BLaER1 (cell line): ENCODE data around the gene SMDT1.
A peak's percentile ranks its signal among the peaks of the same experiment; 100 is the strongest.

Source experiments
- H3K27ac ChIP-seq: shearing (Covaris generic); formaldehyde crosslinking; 2 replicates; pipeline ENCODE4 v1.8.1; 2022
- H3K27me3 ChIP-seq: shearing (Covaris generic); formaldehyde crosslinking; 2 replicates; pipeline ENCODE4 v1.8.1; 2022
- H3K36me3 ChIP-seq: shearing (Covaris generic); formaldehyde crosslinking; 2 replicates; pipeline ENCODE4 v1.8.1; 2022
- H3K4me1 ChIP-seq: shearing (Covaris generic); formaldehyde crosslinking; 2 replicates; pipeline ENCODE4 v1.8.1; 2022
- H3K4me2 ChIP-seq: shearing (Covaris generic); formaldehyde crosslinking; 2 replicates; pipeline ENCODE4 v1.8.1; 2022
- H3K4me3 ChIP-seq: shearing (Covaris generic); formaldehyde crosslinking; 2 replicates; pipeline ENCODE4 v1.8.1; 2022
- H3K9ac ChIP-seq: shearing (Covaris generic); formaldehyde crosslinking; 2 replicates; pipeline ENCODE4 v1.8.1; 2022
- H3K9me3 ChIP-seq: shearing (Covaris generic); formaldehyde crosslinking; 2 replicates; pipeline ENCODE4 v1.8.1; 2022
- H4K20me1 ChIP-seq: shearing (Covaris generic); formaldehyde crosslinking; 2 replicates; pipeline ENCODE4 v1.8.1; 2022
- Cebpa-rat ChIP-seq: shearing (Covaris generic); IDR thresholded peaks from 2 replicates; pipeline ENCODE4 v1.8.1; 2022

The SMDT1 gene

GRCh38 chr22:42079319-42080251 is at the start of gene SMDT1:
Gene SMDT1, plus strand, starts transcription at chr22:42079700. Its CDS starts 69 bp downstream, at chr22:42079769.
- H3K4me3 ChIP-seq, result peak within 1 kb of the TSS; percentile 70
- peak within 1 kb of the TSS; percentile 96 for H3K27ac ChIP-seq

GRCh38 chr22:42033263-42034181 is 46.0 kb upstream of the SMDT1 start:
- no peak overlapping the region for H3K27ac ChIP-seq
- no peaks in the 10 kb centered on the region for H3K27me3 ChIP-seq
- no peaks in the 10 kb centered on the region for H4K20me1 ChIP-seq
- no peak overlapping the region for H3K4me3 ChIP-seq
- peaks cover 14% of the 10 kb centered on the region; the same call in 1 of the 2 replicates for H3K36me3 ChIP-seq
- H3K4me2 ChIP-seq, result no peak overlapping the region
- no peak overlapping the region for H3K9ac ChIP-seq
- TF ChIP-seq Cebpa-rat, result no peak
- H3K9me3 ChIP-seq, result peaks cover 37% of the 10 kb centered on the region
- H3K4me1 ChIP-seq, result no peaks in the 10 kb centered on the region

More at GRCh38 chr22:42079319-42080251, at the start of gene SMDT1:
- no peaks in the 10 kb centered on the region for H4K20me1 ChIP-seq
- peaks cover 5% of the 10 kb centered on the region; the same call in 1 of the 2 replicates for H3K27me3 ChIP-seq
- no peak for TF ChIP-seq Cebpa-rat
- no peaks in the 10 kb centered on the region for H3K9me3 ChIP-seq
- H3K9ac ChIP-seq, result peak within 1 kb of the TSS; percentile 96
- peaks cover 33% of the 10 kb centered on the region for H3K36me3 ChIP-seq
- peak within 1 kb of the TSS; percentile 92 for H3K4me2 ChIP-seq
- peaks cover 65% of the 10 kb centered on the region for H3K4me1 ChIP-seq

DNA sequence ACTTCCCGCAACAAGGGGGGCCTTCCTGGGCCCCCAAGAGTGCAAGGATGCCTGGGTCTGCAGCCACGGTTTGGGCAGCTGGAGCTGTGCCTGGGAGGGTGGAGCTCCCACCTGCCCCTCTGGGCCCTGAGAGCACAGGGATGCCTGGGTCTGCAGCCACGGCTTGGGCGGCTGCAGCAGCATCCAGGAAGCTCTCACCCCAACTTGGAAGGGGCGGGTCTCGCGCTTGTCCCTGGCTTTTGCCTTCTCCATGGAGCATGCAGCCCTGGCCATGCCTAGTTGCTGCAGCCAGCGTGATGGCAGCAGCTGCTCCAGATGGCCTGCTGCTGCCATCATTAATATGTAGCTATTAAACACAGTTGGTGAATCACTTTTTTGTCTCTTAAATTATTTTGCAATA is 44.2 kb upstream of the SMDT1 start:
- Histone ChIP-seq H4K20me1 (no peaks in the 10 kb centered on the region), H3K9ac (no peak overlapping the region), H3K4me2 (no peak overlapping the region), H3K36me3 (peaks cover 14% of the 10 kb centered on the region; the same call in 1 of the 2 replicates), H3K4me3 (no peak overlapping the region), H3K27me3 (no peaks in the 10 kb centered on the region), H3K4me1 (no peaks in the 10 kb centered on the region), H3K9me3 (peaks cover 37% of the 10 kb centered on the region), H3K27ac (no peak overlapping the region)
- no peak for TF ChIP-seq Cebpa-rat

DNA sequence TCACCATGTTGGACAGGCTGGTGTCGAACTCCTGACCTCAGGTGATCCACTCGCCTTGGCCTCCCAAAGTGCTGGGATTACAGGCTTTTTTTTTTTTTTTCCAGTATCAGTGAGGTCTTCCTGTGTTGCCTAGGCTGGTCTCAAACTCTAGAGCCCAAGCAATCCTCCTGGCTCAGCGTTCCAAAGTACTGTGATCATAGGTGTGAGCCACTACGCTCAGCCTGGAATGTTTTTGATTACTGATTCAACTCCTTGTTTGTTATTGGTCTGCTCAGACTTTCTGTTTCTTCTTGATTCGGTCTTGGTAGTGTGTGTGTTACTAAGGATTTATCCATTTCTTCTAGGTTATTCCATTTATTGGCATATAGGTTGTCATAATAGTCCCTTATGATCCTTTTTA is 40.2 kb upstream of the SMDT1 start:
- H3K36me3 ChIP-seq, result peaks cover 10% of the 10 kb centered on the region; the same call in 1 of the 2 replicates
- H3K9me3 ChIP-seq, result peaks cover 48% of the 10 kb centered on the region
- H3K4me1 ChIP-seq, result no peaks in the 10 kb centered on the region
- no peak for TF ChIP-seq Cebpa-rat
- no peak overlapping the region for H3K4me3 ChIP-seq
- no peak overlapping the region for H3K4me2 ChIP-seq
- H3K27ac ChIP-seq, result no peak overlapping the region
- H3K9ac ChIP-seq, result no peak overlapping the region
- H4K20me1 ChIP-seq, result no peaks in the 10 kb centered on the region
- H3K27me3 ChIP-seq, result no peaks in the 10 kb centered on the region

GRCh38 chr22:42041784-42042183 is 37.7 kb upstream of the SMDT1 start:
- H4K20me1 ChIP-seq, result no peaks in the 10 kb centered on the region
- no peak for TF ChIP-seq Cebpa-rat
- H3K4me2 ChIP-seq, result no peak overlapping the region
- H3K27me3 ChIP-seq, result no peaks in the 10 kb centered on the region
- H3K4me1 ChIP-seq, result no peaks in the 10 kb centered on the region
- no peak overlapping the region for H3K27ac ChIP-seq
- peaks cover 35% of the 10 kb centered on the region for H3K9me3 ChIP-seq
- H3K36me3 ChIP-seq, result peaks cover 10% of the 10 kb centered on the region; the same call in 1 of the 2 replicates
- no peak overlapping the region for H3K9ac ChIP-seq
- no peak overlapping the region for H3K4me3 ChIP-seq

DNA sequence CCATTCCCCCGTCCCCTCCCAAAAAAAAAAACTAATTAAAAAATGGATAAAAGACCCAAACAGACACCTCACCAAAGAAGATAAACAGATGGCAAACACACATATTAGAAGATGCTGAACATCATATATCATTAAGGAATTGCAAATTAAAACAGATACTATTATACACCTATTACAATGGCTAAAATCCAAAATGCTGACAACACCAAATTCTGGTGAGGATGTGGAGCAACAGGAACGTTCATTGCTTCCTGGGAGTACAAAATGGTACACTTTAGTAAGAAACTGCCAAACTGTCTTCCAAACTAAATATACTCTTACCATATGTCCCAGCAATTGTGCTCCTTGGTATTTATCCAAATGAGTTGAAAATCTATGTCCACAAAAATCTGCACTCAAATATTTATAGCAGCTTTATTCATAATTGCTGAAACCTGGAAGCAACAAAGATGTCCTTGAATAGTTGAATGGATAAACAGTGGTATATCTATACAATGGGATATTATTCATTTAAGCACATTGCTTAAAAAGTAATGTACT is 28.8 kb upstream of the SMDT1 start:
- H4K20me1 ChIP-seq, result no peaks in the 10 kb centered on the region
- no peaks in the 10 kb centered on the region for H3K27me3 ChIP-seq
- no peak overlapping the region for H3K9ac ChIP-seq
- TF ChIP-seq Cebpa-rat, result no peak
- H3K4me2 ChIP-seq, result no peak overlapping the region
- H3K36me3 ChIP-seq, result no peaks in the 10 kb centered on the region
- H3K27ac ChIP-seq, result no peak overlapping the region
- no peaks in the 10 kb centered on the region for H3K4me1 ChIP-seq
- no peak overlapping the region for H3K4me3 ChIP-seq
- no peaks in the 10 kb centered on the region for H3K9me3 ChIP-seq

DNA sequence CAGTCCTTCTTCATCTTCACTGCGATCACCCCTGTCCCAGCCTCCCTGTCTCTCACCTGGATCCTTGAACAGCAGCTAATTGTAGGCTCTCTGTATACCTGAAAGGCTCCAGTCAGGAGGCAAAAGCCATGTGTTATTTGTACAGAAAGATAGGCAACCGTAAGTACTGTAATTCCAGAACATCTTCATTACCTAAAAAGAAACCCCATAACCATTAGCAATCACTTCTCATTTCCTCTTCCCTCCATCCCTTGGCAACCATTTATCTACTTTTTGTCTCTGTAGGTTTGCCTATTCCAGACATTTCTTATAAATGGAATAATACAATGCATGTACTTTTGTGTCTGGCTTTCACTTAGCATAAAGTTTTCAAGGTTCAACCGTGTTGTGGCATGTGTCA is 26.7 kb upstream of the SMDT1 start:
- Histone ChIP-seq H3K9me3 (peaks cover 13% of the 10 kb centered on the region), H3K27me3 (no peaks in the 10 kb centered on the region), H3K36me3 (peaks cover 6% of the 10 kb centered on the region; the same call in 1 of the 2 replicates), H3K4me2 (no peak overlapping the region), H4K20me1 (no peaks in the 10 kb centered on the region), H3K9ac (no peak overlapping the region), H3K4me3 (no peak overlapping the region), H3K4me1 (no peaks in the 10 kb centered on the region), H3K27ac (no peak overlapping the region)
- no peak for TF ChIP-seq Cebpa-rat

DNA sequence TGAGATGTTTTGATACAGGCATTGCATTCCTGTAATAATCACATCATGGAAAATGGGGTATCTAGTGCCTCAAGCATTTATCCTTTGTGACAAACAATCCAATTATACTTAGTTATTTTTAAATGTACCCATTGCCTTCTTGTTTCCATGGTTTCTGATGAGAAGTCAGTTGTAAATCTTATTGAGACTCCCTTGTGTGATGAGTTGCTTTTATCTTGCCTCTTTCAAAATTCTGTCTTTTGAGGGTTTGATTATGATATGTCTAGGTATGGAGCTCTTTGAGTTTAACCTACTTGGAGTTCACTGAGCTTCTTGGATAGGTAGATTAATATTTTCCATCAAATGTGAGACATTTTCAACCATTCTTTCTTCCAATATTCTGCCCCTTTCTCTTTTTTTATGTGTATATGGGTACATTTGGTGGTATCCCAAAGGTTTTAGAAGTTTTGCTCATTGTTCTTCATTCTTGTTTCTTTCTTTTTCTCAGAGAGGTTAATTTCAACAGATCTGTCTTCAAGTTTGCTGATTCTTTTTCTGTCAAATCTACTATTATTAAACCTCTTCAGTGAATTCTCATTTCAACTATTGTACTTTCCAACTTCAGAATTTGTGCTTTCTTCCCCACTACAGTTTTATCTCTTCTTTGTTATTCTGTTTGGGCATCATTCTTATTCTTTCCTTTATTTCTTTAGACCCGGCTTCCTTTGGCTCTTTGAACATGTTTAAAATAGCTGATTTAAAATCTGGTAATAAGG is 22.6 kb upstream of the SMDT1 start:
- no peak overlapping the region for H3K4me2 ChIP-seq
- H3K27ac ChIP-seq, result no peak overlapping the region
- no peaks in the 10 kb centered on the region for H4K20me1 ChIP-seq
- no peak for TF ChIP-seq Cebpa-rat
- no peak overlapping the region for H3K4me3 ChIP-seq
- no peak overlapping the region for H3K9ac ChIP-seq
- H3K9me3 ChIP-seq, result peaks cover 29% of the 10 kb centered on the region
- no peaks in the 10 kb centered on the region for H3K4me1 ChIP-seq
- H3K36me3 ChIP-seq, result peaks cover 47% of the 10 kb centered on the region
- H3K27me3 ChIP-seq, result no peaks in the 10 kb centered on the region

GRCh38 chr22:42060489-42060888 is 19.0 kb upstream of the SMDT1 start:
- Histone ChIP-seq H3K4me3 (no peak overlapping the region), H3K9me3 (peaks cover 29% of the 10 kb centered on the region), H3K27ac (no peak overlapping the region), H3K4me1 (no peaks in the 10 kb centered on the region), H3K4me2 (no peak overlapping the region), H4K20me1 (no peaks in the 10 kb centered on the region), H3K27me3 (no peaks in the 10 kb centered on the region), H3K9ac (no peak overlapping the region), H3K36me3 (peaks cover 71% of the 10 kb centered on the region)
- TF ChIP-seq Cebpa-rat, result no peak
